Vagina (tissue), 2 donors: ENCODE measurements around the gene TBC1D14.

Source experiments
- CTCF ChIP-seq, 3 experiments: fragments of 450-650 bp in 2 of 3; fragments of 200-600 bp in 1 of 3; sonication (generic) in 1 of 3; IDR thresholded peaks; one replicate each; pipeline ENCODE4 v1.5.1; 2017 to 2019; ENCODE audit warnings: antibody characterized with exemption in 3 of 3, mild to moderate bottlenecking in 2 of 3, moderate library complexity in 2 of 3
- POLR2A ChIP-seq, 2 donors: fragments of 450-650 bp; IDR thresholded peaks; one replicate each; pipeline ENCODE4 v1.6.1; 2017; ENCODE audit warnings: antibody characterized with exemption in 2 of 2, mild to moderate bottlenecking in 2 of 2, moderate library complexity in 2 of 2

- no peak for TF ChIP-seq CTCF (IDR thresholded peaks at IDR 0.05)
- no peak for TF ChIP-seq POLR2A (IDR thresholded peaks at IDR 0.05)
These were observed 141.5 kb downstream of the TBC1D14 start for GRCh38 chr4:7051144-7051495.
